ENCODE measurements around the gene THG1L. TPM values are rescaled to one million over a fixed set of nuclear protein-coding genes. Genes with fewer than 3 reads are reported as not detected.

Gene THG1L
- total RNA-seq, 4 donors from 2014 or later: 2.2 to 16.8 (median 7.0) TPM

DNA sequence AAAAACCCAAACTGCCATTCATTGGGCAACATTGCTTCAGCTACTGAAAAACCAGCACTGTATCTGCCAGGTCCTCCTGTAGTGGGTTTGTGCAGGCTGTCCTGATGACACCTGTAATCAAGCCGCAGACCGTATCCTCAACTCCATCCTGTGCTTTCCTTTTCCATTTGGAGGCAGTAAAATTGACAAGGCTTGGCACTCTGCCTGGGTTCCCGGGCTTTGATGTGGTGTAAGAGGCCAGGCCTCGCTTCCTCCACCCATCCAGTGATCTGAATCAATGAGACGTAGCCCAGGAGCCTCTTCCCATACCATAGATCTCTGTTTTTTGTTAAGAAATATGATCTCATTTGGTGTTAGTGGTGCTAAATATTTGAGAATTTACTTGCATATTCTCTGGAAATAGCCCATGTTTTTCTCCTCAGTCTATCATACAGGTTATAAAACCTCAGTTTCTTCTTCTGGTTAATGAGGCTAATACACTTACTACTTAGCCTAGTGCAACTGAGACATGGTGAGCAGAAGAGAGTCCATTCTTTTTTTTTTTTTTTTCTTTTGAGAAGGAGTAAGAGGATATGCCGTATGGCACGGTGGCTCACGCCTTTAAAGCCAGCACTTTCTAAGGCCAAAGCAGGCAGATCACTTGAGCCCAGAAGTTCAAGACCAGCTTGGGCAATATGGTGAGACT, 47.0 kb downstream of the THG1L start:
- no peak overlapping the region for H3K4me3 ChIP-seq
- in situ Hi-C loops (cut with MboI; ENCODE audit: low pct_ligation_motif_present in 1 of 4, low pct_unique_long_range_greater_than_20kb in 1 of 4, low sequenced_read_pairs in 3 of 4): no loop called here
- no peaks in the 10 kb centered on the region for H3K9me3 ChIP-seq
- H3K27me3 ChIP-seq: no peaks in the 10 kb centered on the region
- DNase-seq: peak; percentile 71
- no peaks in the 10 kb centered on the region for H3K36me3 ChIP-seq
- no peak overlapping the region for H3K27ac ChIP-seq
- H3K4me1 ChIP-seq: no peaks in the 10 kb centered on the region
- intact Hi-C loops (cut with DNase I; ENCODE audit: low total_unique reads): no loop called here
- TF ChIP-seq EP300 (IDR thresholded peaks at IDR 0.05; ENCODE audit: low read depth) (no peak), POLR2AphosphoS5 (IDR thresholded peaks at IDR 0.05) (no peak), POLR2A (IDR thresholded peaks at IDR 0.05) (no peak)
- TF ChIP-seq, protein P1, sequence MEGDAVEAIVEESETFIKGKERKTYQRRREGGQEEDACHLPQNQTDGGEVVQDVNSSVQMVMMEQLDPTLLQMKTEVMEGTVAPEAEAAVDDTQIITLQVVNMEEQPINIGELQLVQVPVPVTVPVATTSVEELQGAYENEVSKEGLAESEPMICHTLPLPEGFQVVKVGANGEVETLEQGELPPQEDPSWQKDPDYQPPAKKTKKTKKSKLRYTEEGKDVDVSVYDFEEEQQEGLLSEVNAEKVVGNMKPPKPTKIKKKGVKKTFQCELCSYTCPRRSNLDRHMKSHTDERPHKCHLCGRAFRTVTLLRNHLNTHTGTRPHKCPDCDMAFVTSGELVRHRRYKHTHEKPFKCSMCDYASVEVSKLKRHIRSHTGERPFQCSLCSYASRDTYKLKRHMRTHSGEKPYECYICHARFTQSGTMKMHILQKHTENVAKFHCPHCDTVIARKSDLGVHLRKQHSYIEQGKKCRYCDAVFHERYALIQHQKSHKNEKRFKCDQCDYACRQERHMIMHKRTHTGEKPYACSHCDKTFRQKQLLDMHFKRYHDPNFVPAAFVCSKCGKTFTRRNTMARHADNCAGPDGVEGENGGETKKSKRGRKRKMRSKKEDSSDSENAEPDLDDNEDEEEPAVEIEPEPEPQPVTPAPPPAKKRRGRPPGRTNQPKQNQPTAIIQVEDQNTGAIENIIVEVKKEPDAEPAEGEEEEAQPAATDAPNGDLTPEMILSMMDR (IDR thresholded peaks at IDR 0.05): no peak
- WGBS, 2 donors (ENCODE audit: low coverage in 1 of 2): 46 to 100% methylated on average over 3 to 8 of the region's 8 CpGs

- H3K4me3 ChIP-seq: no peak overlapping the region
- H3K4me1 ChIP-seq: no peaks in the 10 kb centered on the region
- no peaks in the 10 kb centered on the region for H3K9me3 ChIP-seq
- in situ Hi-C loops (cut with MboI; ENCODE audit: low pct_ligation_motif_present in 1 of 4, low pct_unique_long_range_greater_than_20kb in 1 of 4, low sequenced_read_pairs in 3 of 4) (no loop called here), intact Hi-C loops (cut with DNase I; ENCODE audit: low total_unique reads) (no loop called here)
- no peak overlapping the region for H3K27ac ChIP-seq
- DNase-seq: no peak
- no peaks in the 10 kb centered on the region for H3K27me3 ChIP-seq
- H3K36me3 ChIP-seq: no peaks in the 10 kb centered on the region
- TF ChIP-seq, protein P1 (IDR thresholded peaks at IDR 0.05): no peak
- TF ChIP-seq POLR2A (IDR thresholded peaks at IDR 0.05) (no peak), POLR2AphosphoS5 (IDR thresholded peaks at IDR 0.05) (no peak), EP300 (IDR thresholded peaks at IDR 0.05; ENCODE audit: low read depth) (no peak)
- 84 to 89% methylated on average over 6 of the region's 6 CpGs for WGBS, 2 donors (ENCODE audit: low coverage in 1 of 2)
These were observed 48.0 kb downstream of the THG1L start for GRCh38 chr5:157779221-157779620.

- 92 to 97% methylated on average over 3 of the region's 3 CpGs for WGBS, 2 donors (ENCODE audit: low coverage in 1 of 2)
- Histone ChIP-seq H3K9me3 (no peaks in the 10 kb centered on the region), H3K27me3 (no peaks in the 10 kb centered on the region), H3K27ac (no peak overlapping the region), H3K36me3 (peaks cover 0 to 16% (median 7%) of the 10 kb centered on the region in 4 donors), H3K4me3 (no peak overlapping the region), H3K4me1 (no peaks in the 10 kb centered on the region)
- TF ChIP-seq, protein P1 (IDR thresholded peaks at IDR 0.05): no peak
- TF ChIP-seq EP300 (IDR thresholded peaks at IDR 0.05; ENCODE audit: low read depth) (no peak), POLR2A (IDR thresholded peaks at IDR 0.05) (no peak), POLR2AphosphoS5 (IDR thresholded peaks at IDR 0.05) (no peak)
- intact Hi-C loops (cut with DNase I; ENCODE audit: low total_unique reads): no loop called here
- in situ Hi-C loops (cut with MboI; ENCODE audit: low pct_ligation_motif_present in 1 of 4, low pct_unique_long_range_greater_than_20kb in 1 of 4, low sequenced_read_pairs in 3 of 4): no loop called here
- DNase-seq: no peak
These were observed 54.6 kb downstream of the THG1L start for GRCh38 chr5:157785801-157786200.

Small RNA genes lying within 50 kb of the gene (small RNA-seq; reads per million reads assigned to genes)
- gene AC026407.1: 0 reads per million in 4 donors

Other genes starting within 250 kb of the THG1L start
- gene ADAM19, start 155.6 kb upstream of the THG1L start, total RNA-seq: 10 to 100 TPM in 3 of 4 donors, 1 to 10 TPM in 1; 4.0 to 28.1 (median 15.1) TPM
- under 1 TPM in 2 of 4 donors, not detected in 2; 0.16 to 0.75 TPM for gene SOX30, start 79.0 kb upstream of the THG1L start, total RNA-seq
- not detected for gene C5orf52, start 59.9 kb upstream of the THG1L start, total RNA-seq
- 1 to 10 TPM; 4.1 to 10.0 (median 5.8) TPM for gene LSM11, start 12.3 kb downstream of the THG1L start, total RNA-seq
- 100 to 1,000 TPM in 3 of 4 donors, 10 to 100 TPM in 1; 75.6 to 174 (median 131) TPM for gene CLINT1, start 127.7 kb downstream of the THG1L start, total RNA-seq

All from transverse colon (tissue), 4 donors.